ENCODE results near the gene TBL1Y. TPM values are rescaled to one million over a fixed set of nuclear protein-coding genes. Genes with fewer than 3 reads are reported as not detected.
A peak's percentile ranks its signal among the peaks of the same experiment; 100 is the strongest.
"Not testable (repeated sequence)": the region's sequence is repeated elsewhere in the genome, so short reads cannot be mapped to it uniquely, and the experiment has no call there.

TBL1Y gene
- total RNA-seq, 1 experiment from 2014 or later: not detected

- in situ Hi-C loops (cut with HindIII; ENCODE audit: low pct_unique_long_range_greater_than_20kb, low sequenced_read_pairs): no loop called here
Measured at GRCh38 chrY:7017244-7018080, 107.0 kb downstream of the TBL1Y start.

GRCh38 chrY:7039037-7039436, 128.5 kb downstream of the TBL1Y start:
- no peak for DNase-seq (ENCODE audit: low read depth)
- in situ Hi-C loops (cut with HindIII; ENCODE audit: low pct_unique_long_range_greater_than_20kb, low sequenced_read_pairs): no loop called here

More at GRCh38 chrY:7017244-7018080, 107.0 kb downstream of the TBL1Y start:
- DNase-seq (ENCODE audit: low read depth): no peak

DNA sequence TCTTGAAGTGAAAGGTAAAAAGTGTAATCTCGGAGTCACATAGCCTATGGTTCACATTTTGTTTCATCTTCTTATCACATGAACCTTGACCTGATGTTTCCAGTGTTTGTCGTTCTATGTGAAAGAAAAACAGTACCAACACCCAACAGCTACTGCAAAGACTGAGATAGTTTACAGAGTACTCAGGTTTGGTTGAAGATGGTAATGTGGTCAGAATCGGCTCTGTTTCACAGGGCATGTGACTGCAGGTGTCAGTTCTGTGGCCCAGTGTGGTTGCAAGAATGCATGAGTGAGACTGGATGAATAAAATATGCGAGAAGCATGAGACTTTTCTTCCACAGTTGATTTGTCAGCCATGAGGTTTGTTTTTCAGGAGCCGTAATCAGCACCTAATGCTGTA, 130.2 kb downstream of the TBL1Y start:
- in situ Hi-C loops (cut with HindIII; ENCODE audit: low pct_unique_long_range_greater_than_20kb, low sequenced_read_pairs): no loop called here
- DNase-seq (ENCODE audit: low read depth): no peak

- in situ Hi-C loops (cut with HindIII; ENCODE audit: low pct_unique_long_range_greater_than_20kb, low sequenced_read_pairs): no loop called here
- no peak for DNase-seq (ENCODE audit: low read depth)
Measured at GRCh38 chrY:7041983-7042382, 131.5 kb downstream of the TBL1Y start.

- in situ Hi-C loops (cut with HindIII; ENCODE audit: low pct_unique_long_range_greater_than_20kb, low sequenced_read_pairs); DNase-seq (ENCODE audit: low read depth): not testable (repeated sequence)
Measured at GRCh38 chrY:7052461-7052860, 142.0 kb downstream of the TBL1Y start.

GRCh38 chrY:7056886-7057285, 146.4 kb downstream of the TBL1Y start:
- in situ Hi-C loops (cut with HindIII; ENCODE audit: low pct_unique_long_range_greater_than_20kb, low sequenced_read_pairs): no loop called here
- no peak for DNase-seq (ENCODE audit: low read depth)

GRCh38 chrY:7078725-7079124, 168.2 kb downstream of the TBL1Y start:
- in situ Hi-C loops (cut with HindIII; ENCODE audit: low pct_unique_long_range_greater_than_20kb, low sequenced_read_pairs): no loop called here
- no peak for DNase-seq (ENCODE audit: low read depth)

DNA sequence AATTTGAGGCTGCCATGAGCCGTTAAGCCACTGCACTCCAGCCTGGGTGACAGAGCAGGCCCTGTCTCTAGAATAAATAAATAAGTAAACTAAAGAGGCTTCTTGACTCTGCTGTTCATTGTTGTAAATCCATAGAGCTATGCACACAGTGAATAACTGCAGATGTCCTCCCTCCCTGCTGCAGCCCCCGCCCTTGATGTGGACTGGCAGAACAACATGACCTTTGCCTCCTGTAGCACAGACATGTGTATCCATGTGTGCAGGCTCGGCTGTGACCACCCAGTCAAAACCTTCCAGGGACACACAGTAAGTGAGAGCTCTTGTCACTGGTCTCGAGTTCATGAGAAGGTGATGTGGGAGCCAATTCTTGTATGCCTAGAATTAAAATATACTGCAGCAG, 170.1 kb downstream of the TBL1Y start:
- in situ Hi-C loops (cut with HindIII; ENCODE audit: low pct_unique_long_range_greater_than_20kb, low sequenced_read_pairs); DNase-seq (ENCODE audit: low read depth): not testable (repeated sequence)

DNA sequence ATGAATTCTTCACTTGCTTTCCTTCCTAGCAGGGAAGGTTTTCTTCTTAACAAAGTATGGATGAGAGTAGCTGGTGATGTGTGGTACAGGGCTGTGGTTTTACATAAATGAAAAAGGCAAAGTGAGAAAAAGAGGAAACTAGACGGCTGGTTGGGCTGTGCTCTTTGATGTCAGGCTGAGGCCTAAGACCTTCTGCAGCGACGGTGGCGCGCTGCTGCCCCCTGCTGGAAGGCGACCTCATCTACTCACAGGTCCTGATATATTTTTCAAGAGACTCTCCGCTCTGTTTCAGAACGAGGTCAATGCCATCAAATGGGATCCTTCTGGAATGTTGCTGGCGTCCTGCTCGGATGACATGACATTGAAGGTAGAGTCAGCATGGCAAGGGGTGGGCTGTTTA, 175.1 kb downstream of the TBL1Y start:
- peak; percentile 16 for DNase-seq (ENCODE audit: low read depth)
- in situ Hi-C loops (cut with HindIII; ENCODE audit: low pct_unique_long_range_greater_than_20kb, low sequenced_read_pairs): no loop called here

- in situ Hi-C loops (cut with HindIII; ENCODE audit: low pct_unique_long_range_greater_than_20kb, low sequenced_read_pairs): no loop called here
- no peak for DNase-seq (ENCODE audit: low read depth)
Measured at GRCh38 chrY:7092836-7093235, 182.3 kb downstream of the TBL1Y start.

DNA sequence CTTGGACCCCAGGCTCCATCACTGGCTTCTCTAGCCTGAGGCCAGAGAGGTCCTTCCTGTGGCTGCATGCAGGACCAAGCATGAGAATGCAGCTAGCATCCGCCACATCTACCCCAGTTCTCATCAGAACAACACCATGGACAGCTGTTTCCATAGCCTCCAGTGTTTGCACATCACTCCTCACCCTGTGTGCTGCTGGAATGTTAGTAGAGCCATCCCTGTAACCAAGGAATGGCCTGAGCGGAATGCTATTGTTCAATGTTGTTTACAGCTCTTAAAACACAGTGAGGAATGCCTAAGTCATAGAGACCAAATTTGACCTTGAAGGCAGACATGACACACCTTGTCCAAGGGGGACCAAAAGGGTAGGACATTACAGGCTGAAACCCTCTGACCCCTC, 183.9 kb downstream of the TBL1Y start:
- in situ Hi-C loops (cut with HindIII; ENCODE audit: low pct_unique_long_range_greater_than_20kb, low sequenced_read_pairs): no loop called here
- no peak for DNase-seq (ENCODE audit: low read depth)

DNA sequence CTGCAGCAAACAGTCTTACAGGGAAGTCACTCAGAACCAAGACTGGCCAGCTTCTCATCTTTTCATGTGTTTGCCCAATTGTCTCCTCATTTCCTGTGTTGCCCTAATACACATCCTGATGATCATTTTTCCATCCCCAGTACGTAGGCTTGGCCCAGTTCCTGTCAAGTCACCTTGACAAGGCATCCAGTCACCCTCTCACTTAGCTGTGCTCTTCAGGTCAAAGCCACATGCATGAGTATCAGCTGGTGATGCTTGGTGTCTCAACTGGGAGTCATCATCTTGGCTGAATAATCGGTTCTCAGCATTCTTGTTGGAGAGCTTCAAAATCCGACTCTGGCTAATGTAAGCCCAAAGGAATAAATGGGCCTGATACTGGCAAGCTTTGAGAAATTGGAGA, 186.5 kb downstream of the TBL1Y start:
- DNase-seq (ENCODE audit: low read depth): no peak
- in situ Hi-C loops (cut with HindIII; ENCODE audit: low pct_unique_long_range_greater_than_20kb, low sequenced_read_pairs): no loop called here

- DNase-seq (ENCODE audit: low read depth): no peak
- in situ Hi-C loops (cut with HindIII; ENCODE audit: low pct_unique_long_range_greater_than_20kb, low sequenced_read_pairs): no loop called here
Measured at GRCh38 chrY:7099742-7100141, 189.2 kb downstream of the TBL1Y start.

DNA sequence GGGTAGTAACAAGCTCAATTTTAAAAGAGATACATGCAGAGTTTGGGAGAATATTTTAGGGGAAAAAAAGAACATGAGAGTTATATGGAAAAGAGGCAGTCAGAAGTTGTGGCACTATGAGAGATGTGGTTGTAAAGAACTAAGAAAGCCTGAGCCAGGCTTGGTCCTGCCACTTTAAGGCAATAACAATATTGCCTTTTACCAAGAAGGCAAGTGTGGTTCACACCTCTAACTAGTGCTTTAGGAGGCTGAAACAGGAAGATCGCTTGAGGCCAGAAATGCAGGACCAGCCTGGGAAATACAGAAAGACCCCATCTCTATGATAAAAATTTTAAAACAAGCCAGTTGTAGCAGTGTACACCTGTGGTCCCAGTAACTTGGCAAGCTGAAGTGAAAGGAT, 192.2 kb downstream of the TBL1Y start:
- in situ Hi-C loops (cut with HindIII; ENCODE audit: low pct_unique_long_range_greater_than_20kb, low sequenced_read_pairs): no loop called here
- DNase-seq (ENCODE audit: low read depth): no peak

DNA sequence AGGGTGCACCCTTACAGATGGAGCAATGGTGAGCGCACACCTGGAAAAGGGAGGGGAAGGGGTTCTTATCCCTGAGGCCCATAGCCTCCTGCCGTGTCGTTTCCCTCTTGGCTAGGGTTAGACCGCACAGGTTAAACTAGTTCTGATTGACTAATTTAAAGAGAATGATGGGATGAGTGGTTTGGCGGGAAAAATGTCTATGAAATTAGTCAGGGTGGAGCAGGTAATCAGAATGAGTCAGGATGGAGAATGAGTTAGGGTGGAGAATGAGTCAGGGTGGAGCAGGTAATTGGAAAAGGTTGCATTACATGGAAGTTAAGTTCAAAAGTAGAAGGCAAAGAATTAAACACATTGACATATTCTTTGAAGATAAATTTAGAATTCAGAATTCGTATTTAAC, 196.7 kb downstream of the TBL1Y start:
- in situ Hi-C loops (cut with HindIII; ENCODE audit: low pct_unique_long_range_greater_than_20kb, low sequenced_read_pairs): no loop called here
- DNase-seq (ENCODE audit: low read depth): no peak

DNA sequence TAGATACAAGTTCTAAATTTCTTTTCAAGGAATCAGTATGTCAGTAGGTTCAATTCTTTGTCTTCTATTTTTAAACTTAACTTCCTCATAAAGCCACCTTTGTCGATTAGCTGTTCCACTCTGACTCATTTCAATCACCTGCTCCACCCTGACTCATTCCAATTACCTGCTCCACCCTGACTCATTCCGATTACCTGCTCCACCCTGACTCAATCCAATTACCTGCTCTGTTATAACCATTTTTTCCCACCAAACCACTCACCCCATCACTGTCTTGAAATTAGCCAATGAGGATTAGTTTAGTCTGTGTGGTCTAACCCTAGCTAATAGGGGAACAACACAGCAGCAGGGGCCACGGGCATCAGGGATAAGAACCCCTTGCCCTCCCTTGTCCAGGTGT, 199.6 kb downstream of the TBL1Y start:
- no peak for DNase-seq (ENCODE audit: low read depth)
- in situ Hi-C loops (cut with HindIII; ENCODE audit: low pct_unique_long_range_greater_than_20kb, low sequenced_read_pairs): no loop called here

DNA sequence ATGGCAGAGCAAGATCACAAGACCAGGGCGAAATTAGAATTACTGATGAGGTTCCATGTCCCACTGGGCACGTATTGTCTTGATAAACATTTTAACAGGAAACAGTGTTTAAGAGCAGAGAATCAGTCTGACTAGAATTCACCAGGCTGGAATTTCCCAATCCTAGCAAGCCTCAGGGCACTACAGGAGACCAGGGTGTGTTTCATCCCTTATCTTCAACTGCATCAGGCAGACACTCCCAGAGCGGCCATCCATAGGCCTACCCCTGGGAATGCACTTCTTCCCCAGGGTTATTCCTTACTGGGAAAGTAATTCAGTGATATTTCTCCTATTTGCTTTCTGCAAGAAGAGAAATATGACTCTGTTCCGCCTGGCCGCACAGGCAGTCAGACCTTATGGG, 205.4 kb downstream of the TBL1Y start:
- DNase-seq (ENCODE audit: low read depth): no peak
- in situ Hi-C loops (cut with HindIII; ENCODE audit: low pct_unique_long_range_greater_than_20kb, low sequenced_read_pairs): no loop called here

DNA sequence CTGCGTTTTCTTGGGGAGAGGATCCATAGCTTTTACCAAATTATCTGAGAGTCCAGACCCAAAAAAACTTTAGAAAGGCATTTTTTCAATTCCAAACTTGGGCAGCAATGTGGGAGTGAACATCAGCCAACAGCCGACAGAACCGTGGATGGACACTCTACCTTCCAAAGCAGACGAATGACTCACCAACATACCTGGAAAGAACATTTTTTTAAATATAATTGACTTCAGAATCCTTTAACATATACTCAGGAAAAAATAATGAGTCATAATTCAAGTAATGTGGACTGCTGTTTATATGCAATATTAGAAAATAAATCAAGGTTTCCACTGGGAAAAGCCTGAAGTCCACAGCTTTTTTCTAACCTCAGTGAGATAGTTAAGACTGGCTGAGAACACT, 211.7 kb downstream of the TBL1Y start:
- no peak for DNase-seq (ENCODE audit: low read depth)
- in situ Hi-C loops (cut with HindIII; ENCODE audit: low pct_unique_long_range_greater_than_20kb, low sequenced_read_pairs): no loop called here

DNA sequence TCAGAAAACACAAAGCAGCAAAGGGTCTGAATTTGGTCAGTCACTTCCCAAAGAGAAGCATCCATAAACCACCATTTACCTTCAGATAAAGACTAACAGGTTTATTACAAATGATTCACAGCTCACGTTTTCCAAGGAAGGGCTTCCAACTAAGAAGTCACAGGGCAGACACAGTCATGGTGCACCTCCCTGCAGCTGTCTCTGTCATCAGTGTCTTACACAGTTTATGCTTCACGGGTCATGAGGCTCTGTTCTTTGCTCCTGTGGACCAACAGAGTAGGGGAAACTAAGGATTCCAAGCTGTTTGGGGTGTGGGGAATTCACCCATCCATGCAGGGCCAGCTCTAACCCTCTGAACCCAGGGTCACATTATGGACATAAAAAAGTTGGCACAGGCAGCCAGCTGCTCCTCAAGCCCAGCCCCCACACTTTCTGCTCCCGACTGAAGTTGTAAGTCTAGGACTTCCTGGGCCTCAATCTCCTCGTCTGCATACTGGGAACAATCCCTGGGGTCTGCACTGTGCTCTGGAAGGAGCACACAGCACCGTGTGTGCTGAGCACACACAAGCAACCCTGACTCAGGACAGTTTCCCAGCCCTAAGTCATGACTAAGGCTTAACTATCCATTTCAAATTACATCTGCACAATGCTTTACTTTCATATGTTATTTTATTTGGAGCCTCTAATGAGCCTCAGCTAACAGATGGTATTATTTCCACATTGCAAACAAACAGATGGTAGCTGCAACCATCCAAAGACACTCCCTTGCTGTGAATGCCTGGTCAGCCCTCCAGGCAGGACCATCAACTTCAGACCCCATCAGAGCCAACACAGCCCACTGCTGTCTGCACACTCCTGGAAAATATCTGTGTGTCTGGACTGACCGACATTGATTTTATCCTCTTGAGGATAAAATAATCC, 214.9 kb downstream of the TBL1Y start:
- in situ Hi-C loops (cut with HindIII; ENCODE audit: low pct_unique_long_range_greater_than_20kb, low sequenced_read_pairs): no loop called here
- no peak for DNase-seq (ENCODE audit: low read depth)

Measured in Caki2 (cell line).